Breast epithelium (tissue), 4 donors: ENCODE results near the gene MRPL27. TPM values are rescaled to one million over a fixed set of nuclear protein-coding genes. Genes with fewer than 3 reads are reported as not detected.

Source experiments
- DNase-seq, 2 donors: peaks; one replicate each; pipeline ENCODE4 v3.0.0-alpha.2; 2019; ENCODE audit warnings: low spot score in 2 of 2
- H3K27ac ChIP-seq, 2 donors: fragments of 200-600 bp; sonication (generic) in 1 of 2; one replicate each; pipeline ENCODE4 v1.5.1; 2016 to 2019; ENCODE audit warnings: mild to moderate bottlenecking in 1 of 2
- H3K27me3 ChIP-seq, 2 donors: fragments of 200-600 bp; sonication (generic) in 1 of 2; one replicate each; pipeline versions ENCODE4 v1.5.1 to v1.6.0; 2017 to 2019; ENCODE audit warnings: control low read depth in 1 of 2, mild to moderate bottlenecking in 1 of 2
- H3K36me3 ChIP-seq: fragments of 200-600 bp; one replicate; pipeline ENCODE4 v1.5.1; 2019
- H3K4me1 ChIP-seq, 2 donors: fragments of 200-600 bp; sonication (generic); one replicate each; pipeline ENCODE4 v1.5.1; 2016 to 2019; ENCODE audit warnings: control low read depth in 1 of 2
- H3K4me3 ChIP-seq, 3 donors: fragments of 200-600 bp; sonication (generic); 1 replicate in 2 of 3; 2 replicates in 1 of 3; pipeline ENCODE4 v1.5.1; 2016 to 2019; ENCODE audit warnings: mild to moderate bottlenecking in 3 of 3, moderate library complexity in 2 of 3
- H3K9me3 ChIP-seq, 2 donors: fragments of 200-600 bp; sonication (generic) in 1 of 2; one replicate each; pipeline ENCODE4 v1.5.1; 2016 to 2019; ENCODE audit warnings: control low read depth in 1 of 2
- POLR2A ChIP-seq: fragments of 450-650 bp; IDR thresholded peaks from one replicate; pipeline ENCODE4 v1.6.1; 2016; ENCODE audit warnings: antibody characterized with exemption, mild to moderate bottlenecking, moderate library complexity
- POLR2AphosphoS5 ChIP-seq, 3 donors: sonication (generic); formaldehyde crosslinking; IDR thresholded peaks; one replicate each; pipeline ENCODE4 v1.6.1; 2017; ENCODE audit warnings: antibody characterized with exemption in 3 of 3
- intact Hi-C: fragments of 100-400 bp; cut with DNase I; formaldehyde crosslinking; loops from one replicate; pipeline ENCODE4 v1.15.1; 2023; ENCODE audit warnings: low total_unique reads
- total RNA-seq, 3 donors: library from RNA; depleted of rRNA; stranded (reverse); fragments of >200 nt; gene quantifications; one replicate each; pipeline ENCODE4 v1.1.0, GENCODE V29; 2016
- TF ChIP-seq, protein P1 (sequence below), 3 donors: fragments of 450-650 bp; IDR thresholded peaks; one replicate each; pipeline ENCODE4 v1.5.1; 2016 to 2017; ENCODE audit warnings: antibody characterized with exemption in 3 of 3, mild to moderate bottlenecking in 3 of 3, moderate library complexity in 3 of 3

The MRPL27 gene
- total RNA-seq, 3 donors from 2014 or later = 46.0 to 64.9 (median 49.1) TPM

DNA sequence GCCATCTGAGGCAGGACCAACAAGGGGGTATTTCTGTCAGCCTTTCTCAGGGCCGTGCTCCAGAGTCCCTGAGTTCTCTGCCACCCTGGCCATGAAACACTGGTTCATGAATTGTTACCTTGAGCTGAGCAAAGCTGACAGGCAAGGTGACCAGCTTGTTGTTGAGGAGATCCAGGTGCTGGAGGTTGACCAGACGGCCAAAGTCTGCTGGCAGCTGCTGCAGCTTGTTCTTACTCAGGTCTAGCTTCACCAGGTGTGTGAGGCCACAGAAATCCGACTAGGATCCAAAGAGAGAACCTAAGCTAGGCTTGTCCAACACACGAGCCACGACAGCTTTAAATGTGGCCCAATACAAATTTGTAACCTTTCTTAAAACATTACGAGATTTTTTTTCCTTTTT is 19.6 kb upstream of the MRPL27 start:
- Histone ChIP-seq H3K27ac (no peak overlapping the region), H3K36me3 (peaks cover 14% of the 10 kb centered on the region), H3K4me3 (no peak overlapping the region), H3K4me1 (peaks cover 0 to 12% of the 10 kb centered on the region in 2 donors), H3K9me3 (no peaks in the 10 kb centered on the region), H3K27me3 (no peaks in the 10 kb centered on the region)
- intact Hi-C loops = no loop called here
- TF ChIP-seq POLR2A (no peak), POLR2AphosphoS5 (IDR thresholded peaks at IDR 0.05) (no peak)
- TF ChIP-seq, protein P1, sequence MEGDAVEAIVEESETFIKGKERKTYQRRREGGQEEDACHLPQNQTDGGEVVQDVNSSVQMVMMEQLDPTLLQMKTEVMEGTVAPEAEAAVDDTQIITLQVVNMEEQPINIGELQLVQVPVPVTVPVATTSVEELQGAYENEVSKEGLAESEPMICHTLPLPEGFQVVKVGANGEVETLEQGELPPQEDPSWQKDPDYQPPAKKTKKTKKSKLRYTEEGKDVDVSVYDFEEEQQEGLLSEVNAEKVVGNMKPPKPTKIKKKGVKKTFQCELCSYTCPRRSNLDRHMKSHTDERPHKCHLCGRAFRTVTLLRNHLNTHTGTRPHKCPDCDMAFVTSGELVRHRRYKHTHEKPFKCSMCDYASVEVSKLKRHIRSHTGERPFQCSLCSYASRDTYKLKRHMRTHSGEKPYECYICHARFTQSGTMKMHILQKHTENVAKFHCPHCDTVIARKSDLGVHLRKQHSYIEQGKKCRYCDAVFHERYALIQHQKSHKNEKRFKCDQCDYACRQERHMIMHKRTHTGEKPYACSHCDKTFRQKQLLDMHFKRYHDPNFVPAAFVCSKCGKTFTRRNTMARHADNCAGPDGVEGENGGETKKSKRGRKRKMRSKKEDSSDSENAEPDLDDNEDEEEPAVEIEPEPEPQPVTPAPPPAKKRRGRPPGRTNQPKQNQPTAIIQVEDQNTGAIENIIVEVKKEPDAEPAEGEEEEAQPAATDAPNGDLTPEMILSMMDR (IDR thresholded peaks at IDR 0.05) = no peak
- no peak for DNase-seq

DNA sequence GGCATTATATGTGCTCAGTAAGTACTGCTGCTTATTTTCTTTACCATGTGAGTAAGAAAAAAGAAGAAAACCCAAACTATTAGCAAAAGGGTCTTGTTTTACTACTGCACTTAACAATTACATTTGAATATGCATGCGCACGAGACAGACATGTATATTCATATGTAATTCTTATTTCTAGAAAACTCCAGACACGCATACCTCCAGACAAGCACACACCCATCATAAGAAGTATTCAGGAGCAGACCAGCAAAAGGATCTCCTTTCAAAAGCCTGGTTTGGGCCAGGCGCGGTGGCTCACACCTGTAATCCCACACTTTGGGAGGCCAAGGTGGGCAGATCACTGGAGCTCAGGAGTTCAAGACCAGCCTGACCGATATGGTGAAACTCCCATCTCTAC is 16.6 kb upstream of the MRPL27 start:
- no peak overlapping the region for H3K27ac ChIP-seq
- TF ChIP-seq POLR2A (no peak), POLR2AphosphoS5 (IDR thresholded peaks at IDR 0.05) (no peak)
- TF ChIP-seq, protein P1 (IDR thresholded peaks at IDR 0.05) = no peak
- H3K4me3 ChIP-seq = no peak overlapping the region
- intact Hi-C loops = no loop called here
- no peaks in the 10 kb centered on the region for H3K4me1 ChIP-seq
- H3K9me3 ChIP-seq = no peaks in the 10 kb centered on the region
- H3K27me3 ChIP-seq = no peaks in the 10 kb centered on the region
- peaks cover 21% of the 10 kb centered on the region for H3K36me3 ChIP-seq
- no peak for DNase-seq

DNA sequence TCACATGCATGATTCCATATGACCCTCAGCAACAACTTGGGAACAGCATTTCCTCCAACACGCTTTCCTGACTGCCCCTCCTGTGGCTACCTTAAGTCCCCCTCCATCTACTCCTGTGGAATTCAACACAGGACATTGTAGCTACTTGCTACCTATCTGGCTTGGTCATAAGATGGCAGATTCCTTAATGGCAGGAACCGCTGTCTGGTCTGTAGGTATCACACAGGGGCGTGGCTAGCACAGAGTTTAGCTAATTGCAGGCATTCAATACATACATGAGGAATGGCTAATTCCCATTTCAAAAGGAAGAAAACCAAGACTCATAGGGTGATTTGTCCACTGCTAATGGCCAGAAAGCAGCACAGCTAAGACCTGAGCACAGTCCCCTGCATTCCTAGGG is 15.7 kb upstream of the MRPL27 start:
- intact Hi-C loops = no loop called here
- TF ChIP-seq POLR2AphosphoS5 (IDR thresholded peaks at IDR 0.05) = no peak
- no peak for DNase-seq
- H3K27me3 ChIP-seq = no peaks in the 10 kb centered on the region
- peaks cover 26% of the 10 kb centered on the region for H3K36me3 ChIP-seq
- no peaks in the 10 kb centered on the region for H3K4me1 ChIP-seq
- no peaks in the 10 kb centered on the region for H3K9me3 ChIP-seq
- H3K4me3 ChIP-seq = no peak overlapping the region
- H3K27ac ChIP-seq = no peak overlapping the region

DNA sequence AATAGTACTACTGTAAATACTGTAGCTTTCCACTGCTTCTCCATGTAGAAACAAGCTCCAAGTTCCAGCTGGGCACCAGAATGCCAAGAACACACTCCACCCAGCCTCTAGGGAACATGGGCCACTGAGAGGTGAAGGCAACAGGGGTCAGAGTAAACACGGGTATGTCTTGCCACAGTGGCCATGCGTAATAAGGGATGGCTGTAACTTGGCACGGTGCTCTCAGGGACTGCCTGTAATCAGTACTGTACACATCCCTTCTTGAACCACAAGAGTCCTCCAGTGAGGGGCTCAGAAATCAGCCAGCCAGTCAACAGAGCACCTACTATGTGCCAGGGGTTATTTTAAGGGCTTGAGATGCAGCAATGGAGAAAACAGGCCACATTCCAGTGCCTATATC is 13.5 kb upstream of the MRPL27 start:
- Histone ChIP-seq H3K27ac (no peak overlapping the region), H3K4me1 (no peaks in the 10 kb centered on the region), H3K36me3 (peaks cover 15% of the 10 kb centered on the region), H3K27me3 (no peaks in the 10 kb centered on the region), H3K9me3 (no peaks in the 10 kb centered on the region), H3K4me3 (no peak overlapping the region)
- intact Hi-C loops = no loop called here
- TF ChIP-seq, protein P1 (IDR thresholded peaks at IDR 0.05) = no peak
- no peak for TF ChIP-seq POLR2A
- TF ChIP-seq POLR2AphosphoS5 (IDR thresholded peaks at IDR 0.05) = no peak
- DNase-seq = no peak

DNA sequence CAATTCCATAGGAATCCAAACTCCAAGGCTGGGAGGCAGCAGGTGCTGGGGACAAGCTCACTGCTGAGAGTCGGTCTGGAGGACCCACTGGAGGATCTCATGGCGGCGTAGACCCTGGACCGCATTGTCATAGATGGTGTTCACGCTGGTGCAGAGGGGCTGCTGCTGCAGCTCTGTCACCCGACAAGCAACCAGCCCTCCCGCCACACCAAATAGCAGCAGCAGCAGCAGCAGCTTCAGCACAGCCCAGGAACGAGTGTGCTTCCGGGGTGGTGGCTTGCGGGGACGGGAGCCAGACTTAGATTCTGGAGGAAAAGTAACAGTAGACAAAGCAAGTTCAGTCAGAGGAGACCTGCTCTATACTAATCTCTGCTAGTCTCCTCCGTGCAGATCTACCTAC is 9.9 kb upstream of the MRPL27 start:
- Histone ChIP-seq H3K27ac (no peak overlapping the region), H3K4me1 (no peaks in the 10 kb centered on the region), H3K4me3 (no peak overlapping the region), H3K27me3 (no peaks in the 10 kb centered on the region), H3K9me3 (no peaks in the 10 kb centered on the region), H3K36me3 (peaks cover 12% of the 10 kb centered on the region)
- TF ChIP-seq POLR2AphosphoS5 (IDR thresholded peaks at IDR 0.05) = no peak
- no peak for TF ChIP-seq POLR2A
- TF ChIP-seq, protein P1 (IDR thresholded peaks at IDR 0.05) = no peak
- DNase-seq = no peak
- intact Hi-C loops = no loop called here

DNA sequence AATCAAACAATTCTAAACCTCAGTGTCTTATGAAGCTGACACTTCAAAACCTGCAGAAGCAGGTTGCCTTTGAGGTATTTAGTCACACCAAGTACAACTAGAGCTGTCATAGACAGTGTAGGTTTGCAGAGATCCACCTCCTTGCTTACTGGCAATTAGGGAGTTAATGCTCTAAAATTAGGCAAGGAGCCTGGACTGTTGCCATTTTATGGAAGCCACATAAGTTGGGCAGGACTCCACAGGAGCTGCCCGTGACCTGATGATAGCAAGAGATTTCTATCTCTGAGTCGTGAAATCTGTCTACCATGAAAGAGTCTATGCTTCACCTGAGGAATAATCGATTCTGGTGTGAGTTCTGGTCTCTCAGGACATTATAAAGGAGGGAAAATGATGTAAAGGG is 8.9 kb upstream of the MRPL27 start:
- no peaks in the 10 kb centered on the region for H3K4me1 ChIP-seq
- TF ChIP-seq POLR2AphosphoS5 (IDR thresholded peaks at IDR 0.05) (no peak), POLR2A (no peak)
- TF ChIP-seq, protein P1 (IDR thresholded peaks at IDR 0.05) = no peak
- DNase-seq = no peak
- no peaks in the 10 kb centered on the region for H3K27me3 ChIP-seq
- H3K4me3 ChIP-seq = no peak overlapping the region
- no peaks in the 10 kb centered on the region for H3K9me3 ChIP-seq
- intact Hi-C loops = no loop called here
- H3K27ac ChIP-seq = no peak overlapping the region
- peaks cover 12% of the 10 kb centered on the region for H3K36me3 ChIP-seq
